HUES48 (cell line): ENCODE results near the gene IRAK2.

Experiments used
- H3K27ac ChIP-seq: one replicate; pipeline ENCODE4 v1.7.0; 2013; ENCODE audit warnings: low read depth, low read length, inconsistent platforms
- H3K27me3 ChIP-seq: 2 replicates; pipeline ENCODE4 v1.6.1; 2013; ENCODE audit warnings: mild to moderate bottlenecking, low read length; ENCODE audit not compliant: control insufficient read depth, insufficient read depth
- H3K36me3 ChIP-seq: 2 replicates; pipeline ENCODE4 v1.6.1; 2013; ENCODE audit warnings: low read length; ENCODE audit not compliant: control insufficient read depth, insufficient read depth
- H3K4me1 ChIP-seq: 2 replicates; pipeline ENCODE4 v1.6.1; 2013; ENCODE audit warnings: mild to moderate bottlenecking, low read length; ENCODE audit not compliant: control insufficient read depth, insufficient read depth
- H3K4me3 ChIP-seq: 2 replicates; pipeline ENCODE4 v1.5.1; 2013; ENCODE audit warnings: mild to moderate bottlenecking, low read depth, low read length
- H3K9ac ChIP-seq: 2 replicates; pipeline ENCODE4 v1.6.1; 2013; ENCODE audit warnings: mild to moderate bottlenecking, low read depth, low read length, moderate library complexity
- H3K9me3 ChIP-seq: 2 replicates; pipeline ENCODE4 v1.6.1; 2013; ENCODE audit warnings: low read length; ENCODE audit not compliant: control insufficient read depth, insufficient read depth

IRAK2 gene

DNA sequence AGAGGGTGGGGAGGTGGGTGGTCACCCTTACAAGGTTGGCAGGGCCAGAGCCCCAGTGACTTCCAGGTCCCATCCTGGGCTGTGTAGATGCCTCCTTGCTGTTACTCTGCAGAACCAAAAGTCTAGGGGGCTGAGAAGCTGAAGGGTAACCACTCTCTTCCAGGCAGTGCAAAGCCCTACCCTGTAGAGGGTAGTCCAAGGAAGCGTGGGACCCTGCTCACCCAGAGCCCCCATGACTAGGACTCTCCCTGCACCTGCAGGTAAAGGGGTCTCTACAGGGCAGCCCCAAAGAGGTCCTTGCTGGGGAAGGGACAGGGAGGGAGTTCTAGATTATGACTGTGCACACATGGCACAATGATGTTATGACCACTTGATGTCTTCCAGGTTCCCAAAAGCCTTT lies 113.8 kb downstream of the IRAK2 start:
- H3K9me3 ChIP-seq = no peaks in the 10 kb centered on the region
- H3K4me1 ChIP-seq = no peaks in the 10 kb centered on the region
- H3K36me3 ChIP-seq = peaks cover 69% of the 10 kb centered on the region
- H3K9ac ChIP-seq = no peak overlapping the region
- no peak overlapping the region for H3K4me3 ChIP-seq
- H3K27ac ChIP-seq = no peak overlapping the region
- no peaks in the 10 kb centered on the region for H3K27me3 ChIP-seq

DNA sequence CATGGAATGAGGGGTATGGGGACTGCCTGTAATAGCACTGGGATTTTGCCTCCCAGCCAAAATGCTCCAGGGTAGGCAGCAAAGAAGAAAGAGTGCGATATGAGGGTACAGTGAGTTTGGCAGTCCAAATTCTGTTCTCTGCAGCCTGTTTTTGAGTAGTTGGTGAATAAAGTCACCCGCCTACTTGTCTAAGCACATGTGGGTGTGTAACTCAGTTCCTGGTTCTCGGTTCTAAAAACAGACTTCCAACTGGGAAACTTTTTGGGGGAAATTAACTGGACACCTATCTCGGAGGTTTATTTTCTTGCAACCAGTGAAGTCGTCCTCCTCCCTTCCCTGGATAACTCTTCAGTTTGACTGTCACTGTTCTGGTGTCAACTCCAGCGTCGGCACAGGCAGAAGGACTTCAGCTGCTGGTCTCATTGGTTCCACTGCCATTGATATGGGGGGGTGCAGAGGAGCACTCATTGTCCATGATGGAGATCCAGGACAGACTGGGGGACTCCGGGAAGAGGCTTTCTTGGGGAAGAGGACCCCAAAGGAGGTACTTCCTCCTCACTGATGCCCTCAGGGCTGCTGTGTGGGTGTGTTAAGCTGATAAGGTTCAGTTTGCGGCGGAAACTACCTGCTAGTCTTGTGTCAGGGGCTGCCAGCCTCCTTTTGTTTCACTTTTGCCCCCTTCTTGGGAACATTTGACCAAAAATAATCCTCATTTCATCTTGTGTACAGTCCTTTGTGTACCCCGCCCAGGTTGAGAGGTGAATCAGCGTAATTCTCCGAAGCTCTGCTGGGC lies 114.9 kb downstream of the IRAK2 start:
- H3K27ac ChIP-seq = no peak overlapping the region
- H3K4me1 ChIP-seq = no peaks in the 10 kb centered on the region
- no peak overlapping the region for H3K4me3 ChIP-seq
- no peaks in the 10 kb centered on the region for H3K27me3 ChIP-seq
- H3K36me3 ChIP-seq = peaks cover 67% of the 10 kb centered on the region
- no peak overlapping the region for H3K9ac ChIP-seq
- no peaks in the 10 kb centered on the region for H3K9me3 ChIP-seq

DNA sequence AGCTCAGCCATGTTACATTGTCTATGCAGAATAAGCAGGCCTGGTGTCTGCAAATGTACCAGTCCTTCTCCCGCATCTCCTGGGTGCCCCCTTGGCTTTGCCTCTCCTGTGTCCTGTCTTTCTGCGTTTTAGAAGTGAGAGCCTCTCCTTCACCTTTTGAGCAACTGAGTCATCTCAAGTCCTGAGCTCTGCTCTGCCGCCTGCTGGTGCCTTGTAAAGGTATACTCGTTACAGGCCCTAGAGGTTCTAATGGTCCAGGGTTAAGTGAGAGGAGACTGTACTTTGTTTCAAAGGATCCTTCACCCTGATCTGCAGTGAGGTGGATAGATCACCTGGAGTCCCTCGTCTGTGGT lies 115.4 kb downstream of the IRAK2 start:
- Histone ChIP-seq H3K9ac (no peak overlapping the region), H3K36me3 (peaks cover 67% of the 10 kb centered on the region), H3K27me3 (no peaks in the 10 kb centered on the region), H3K4me1 (no peaks in the 10 kb centered on the region), H3K9me3 (no peaks in the 10 kb centered on the region), H3K27ac (no peak overlapping the region), H3K4me3 (no peak overlapping the region)

DNA sequence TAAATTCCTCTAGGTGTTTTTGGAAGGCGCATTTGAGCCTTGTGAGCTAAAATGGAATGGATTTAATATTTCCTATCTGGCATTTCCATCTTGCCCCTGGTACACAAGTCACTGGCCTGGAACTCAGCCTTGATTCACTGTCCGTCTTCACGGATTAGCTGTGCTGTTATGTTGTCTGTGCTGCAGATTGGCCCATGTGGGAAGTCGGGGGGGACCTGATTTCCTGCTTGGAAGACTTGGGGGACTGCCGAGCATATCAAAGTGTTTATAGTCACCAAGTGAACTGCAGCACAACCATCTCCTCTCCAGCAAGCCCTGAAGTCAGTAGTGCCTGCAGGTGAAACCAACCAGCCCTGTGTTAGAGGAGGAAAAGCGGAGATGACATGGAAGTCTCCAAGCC lies 115.9 kb downstream of the IRAK2 start:
- H3K4me1 ChIP-seq = no peaks in the 10 kb centered on the region
- H3K9me3 ChIP-seq = no peaks in the 10 kb centered on the region
- H3K27me3 ChIP-seq = no peaks in the 10 kb centered on the region
- no peak overlapping the region for H3K9ac ChIP-seq
- peaks cover 67% of the 10 kb centered on the region for H3K36me3 ChIP-seq
- H3K4me3 ChIP-seq = no peak overlapping the region
- H3K27ac ChIP-seq = no peak overlapping the region

DNA sequence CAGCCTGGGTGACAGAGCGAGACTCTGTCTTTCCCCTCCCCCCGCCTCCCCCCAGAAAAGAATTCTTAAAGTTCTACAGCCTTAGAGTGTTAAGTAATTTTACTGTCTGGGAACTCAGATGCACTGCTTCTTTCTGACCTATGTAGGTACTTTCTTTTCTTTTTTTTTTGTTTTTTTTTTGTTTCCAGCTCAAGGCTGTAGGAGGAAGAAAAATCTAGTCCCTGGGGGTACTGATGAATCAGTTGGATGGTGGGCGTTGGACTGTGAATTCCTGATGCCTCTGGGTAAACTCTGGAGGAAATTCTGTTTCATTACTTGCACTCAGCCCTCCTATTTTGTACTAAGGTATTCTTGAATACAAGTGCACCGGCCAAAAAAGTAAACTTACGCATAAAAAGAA lies 117.2 kb downstream of the IRAK2 start:
- Histone ChIP-seq H3K27me3 (no peaks in the 10 kb centered on the region), H3K27ac (no peak overlapping the region), H3K9ac (no peak overlapping the region), H3K9me3 (no peaks in the 10 kb centered on the region), H3K4me1 (peaks cover 6% of the 10 kb centered on the region), H3K4me3 (no peak overlapping the region), H3K36me3 (peaks cover 66% of the 10 kb centered on the region)

DNA sequence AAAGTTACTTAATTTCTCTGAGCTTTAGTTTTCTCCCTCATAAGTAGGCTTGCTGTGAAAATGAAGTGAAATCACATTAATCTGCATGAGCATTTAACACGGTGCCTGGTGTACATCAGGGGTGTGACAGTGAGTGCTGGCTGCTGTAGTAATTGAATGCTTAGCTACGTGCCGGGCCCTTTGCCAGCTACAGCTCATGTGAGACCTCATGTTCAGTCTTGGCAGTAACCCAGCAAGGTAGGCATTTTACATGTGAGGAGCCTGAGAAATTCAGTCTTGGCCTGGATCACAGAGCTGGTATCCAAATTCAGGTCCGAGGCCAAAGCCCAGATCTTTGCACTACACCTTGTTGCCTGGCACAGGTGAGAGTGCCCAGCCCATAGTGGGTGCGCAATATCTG lies 118.9 kb downstream of the IRAK2 start:
- Histone ChIP-seq H3K4me3 (no peak overlapping the region), H3K27me3 (no peaks in the 10 kb centered on the region), H3K36me3 (peaks cover 66% of the 10 kb centered on the region), H3K27ac (no peak overlapping the region), H3K9ac (no peak overlapping the region), H3K9me3 (no peaks in the 10 kb centered on the region), H3K4me1 (peaks cover 9% of the 10 kb centered on the region)

DNA sequence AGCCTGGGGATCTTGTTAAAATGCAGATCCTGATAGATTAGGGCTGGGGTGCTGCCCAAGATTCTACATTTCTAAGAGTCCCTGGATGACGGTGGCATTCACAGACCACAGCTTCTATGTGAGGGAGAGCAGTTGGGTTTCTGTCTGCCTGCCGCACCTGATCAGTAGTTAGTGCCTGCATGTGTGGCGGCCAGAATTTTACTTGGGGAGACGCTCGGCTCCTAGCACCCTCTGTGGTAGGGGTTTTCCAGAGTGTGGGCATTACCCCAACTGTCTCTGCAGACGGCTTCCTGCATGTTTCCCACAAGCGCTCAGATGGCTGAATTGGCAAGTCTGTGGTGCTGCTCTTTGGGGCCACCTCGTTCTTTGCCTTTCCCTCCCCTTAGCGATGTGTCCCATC lies 119.8 kb downstream of the IRAK2 start:
- Histone ChIP-seq H3K27ac (no peak overlapping the region), H3K9ac (no peak overlapping the region), H3K36me3 (peaks cover 64% of the 10 kb centered on the region), H3K9me3 (no peaks in the 10 kb centered on the region), H3K27me3 (no peaks in the 10 kb centered on the region), H3K4me3 (no peak overlapping the region), H3K4me1 (peaks cover 9% of the 10 kb centered on the region)

DNA sequence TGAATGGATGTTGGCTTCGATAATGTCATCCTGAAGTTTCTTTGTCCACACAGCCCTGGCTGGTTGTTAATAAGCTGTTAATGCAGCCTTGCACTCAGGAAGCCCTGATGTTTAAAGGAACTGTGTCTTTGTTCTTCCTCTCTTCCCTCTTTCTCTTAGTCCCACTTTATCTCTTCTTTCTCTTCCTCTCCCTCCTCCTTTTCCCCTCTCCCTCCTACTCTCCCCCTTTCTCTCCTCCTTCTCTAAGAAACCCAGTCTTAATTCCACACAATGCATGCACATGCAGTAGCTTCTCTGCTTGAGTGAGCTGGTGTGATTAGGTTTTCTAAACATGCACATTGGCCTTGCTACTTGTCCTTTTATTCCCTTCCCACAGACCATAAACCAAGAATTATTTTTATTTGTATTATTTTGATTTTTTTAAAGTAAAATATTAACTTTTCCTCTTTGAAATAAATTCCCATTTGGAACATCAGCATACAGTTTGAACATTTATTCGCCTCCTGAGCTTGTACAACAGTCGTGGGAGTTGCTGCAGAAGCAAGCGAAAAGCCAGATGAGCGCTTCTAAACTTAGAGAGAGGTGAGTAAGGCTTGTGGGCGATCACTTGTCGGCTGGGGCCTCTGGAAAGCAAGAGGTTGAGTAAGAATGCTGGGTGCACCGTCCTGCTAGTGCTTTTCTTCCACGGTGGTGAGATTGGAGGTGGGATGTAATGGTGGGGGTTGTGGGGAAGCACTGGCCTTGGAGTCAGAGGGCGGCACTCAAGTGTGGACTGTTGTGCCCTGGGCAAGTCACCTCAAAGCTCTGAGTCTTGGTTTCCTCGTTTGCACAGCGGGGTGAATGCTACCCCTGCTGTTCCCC lies 120.8 kb downstream of the IRAK2 start:
- no peak overlapping the region for H3K9ac ChIP-seq
- peaks cover 54% of the 10 kb centered on the region for H3K36me3 ChIP-seq
- H3K27ac ChIP-seq = no peak overlapping the region
- peaks cover 9% of the 10 kb centered on the region for H3K4me1 ChIP-seq
- H3K4me3 ChIP-seq = no peak overlapping the region
- H3K9me3 ChIP-seq = no peaks in the 10 kb centered on the region
- no peaks in the 10 kb centered on the region for H3K27me3 ChIP-seq

DNA sequence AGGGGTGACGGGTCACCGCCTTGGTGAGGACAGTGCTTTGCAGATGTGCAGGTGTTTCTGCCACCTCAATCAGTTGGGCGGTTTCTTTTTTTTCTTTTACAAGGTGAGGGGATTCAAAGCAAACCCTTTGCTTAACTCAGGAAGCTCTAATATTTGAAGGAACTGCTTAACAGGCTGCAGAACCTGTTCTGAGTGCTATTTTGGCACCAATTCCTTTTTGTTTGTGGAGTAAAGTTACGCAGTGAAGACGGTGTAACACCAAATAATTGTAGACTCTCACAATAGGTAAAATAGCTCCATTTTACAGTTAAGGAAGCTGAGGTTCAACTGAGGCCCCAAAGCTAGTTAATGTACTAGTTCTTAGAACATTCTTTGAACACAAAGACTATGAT lies 121.4 kb downstream of the IRAK2 start:
- Histone ChIP-seq H3K27ac (peak overlapping the region; percentile 68), H3K36me3 (peaks cover 48% of the 10 kb centered on the region), H3K9me3 (no peaks in the 10 kb centered on the region), H3K4me1 (peaks cover 9% of the 10 kb centered on the region), H3K27me3 (no peaks in the 10 kb centered on the region), H3K4me3 (no peak overlapping the region), H3K9ac (no peak overlapping the region)

DNA sequence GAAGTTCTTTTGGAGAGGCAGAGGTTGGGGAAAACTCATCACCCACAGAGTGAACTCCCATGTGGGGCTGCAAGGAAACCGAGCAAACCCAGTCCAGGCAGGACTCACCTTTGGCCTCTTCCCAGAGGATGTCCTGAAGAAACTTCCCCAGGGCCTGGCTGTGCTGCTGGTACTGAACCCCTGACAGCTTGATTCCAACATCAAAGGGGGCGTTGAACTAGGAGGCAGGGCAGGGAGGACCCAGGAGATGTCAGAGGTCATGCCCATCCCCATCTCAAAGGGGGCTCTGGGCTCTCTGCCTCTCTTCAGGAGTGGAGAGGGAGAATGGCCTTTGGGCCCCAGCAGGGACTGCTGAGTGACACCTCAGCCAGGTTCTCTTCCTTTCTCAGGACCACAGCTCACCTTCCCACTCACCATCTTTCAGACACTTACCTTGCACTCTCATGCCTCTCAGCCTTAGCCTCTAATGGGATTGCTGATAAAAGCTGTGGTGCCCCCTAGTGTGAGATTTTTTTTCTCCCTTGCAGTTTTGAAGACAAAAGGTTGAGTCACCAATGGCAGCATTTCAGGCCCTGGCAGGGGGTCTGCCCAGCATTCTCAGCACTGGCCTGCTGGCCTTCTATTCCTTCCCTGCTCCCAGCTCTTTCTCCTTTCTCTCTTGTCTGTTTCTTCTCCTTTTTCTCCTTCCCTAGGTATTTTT lies 122.0 kb downstream of the IRAK2 start:
- Histone ChIP-seq H3K9ac (no peak overlapping the region), H3K27ac (peak overlapping the region; percentile 82), H3K4me1 (peaks cover 9% of the 10 kb centered on the region), H3K9me3 (no peaks in the 10 kb centered on the region), H3K4me3 (no peak overlapping the region), H3K36me3 (peaks cover 47% of the 10 kb centered on the region), H3K27me3 (no peaks in the 10 kb centered on the region)
